Neutrophil (primary cell): ENCODE results near the gene NAA80.

Source experiments
- H3K27ac ChIP-seq: fragments of 200-600 bp; sonication (generic); 2 replicates; pipeline ENCODE4 v1.5.1; 2016; ENCODE audit warnings: mild to moderate bottlenecking, moderate library complexity
- H3K27me3 ChIP-seq: fragments of 200-600 bp; sonication (generic); 2 replicates; pipeline ENCODE4 v1.6.0; 2016; ENCODE audit warnings: mild to moderate bottlenecking
- H3K36me3 ChIP-seq: fragments of 200-600 bp; sonication (generic); 2 replicates; pipeline ENCODE4 v1.5.1; 2017
- H3K4me1 ChIP-seq, 2 experiments: fragments of 200-600 bp in 1 of 2; sonication (generic) in 1 of 2; 1 replicate in 1 of 2; 2 replicates in 1 of 2; pipeline versions ENCODE4 v1.5.1 to v1.6.1; 2013 to 2016; ENCODE audit warnings: low read depth in 1 of 2, low read length in 1 of 2, mild to moderate bottlenecking in 1 of 2, moderate library complexity in 1 of 2; ENCODE audit not compliant: control insufficient read depth in 1 of 2, insufficient read depth in 1 of 2
- H3K4me3 ChIP-seq, 2 experiments: fragments of 200-600 bp in 1 of 2; sonication (generic) in 1 of 2; 1 replicate in 1 of 2; 2 replicates in 1 of 2; pipeline ENCODE4 v1.5.1; 2013 to 2016; ENCODE audit warnings: low read depth in 1 of 2, low read length in 1 of 2, mild to moderate bottlenecking in 1 of 2, moderate library complexity in 1 of 2
- H3K9me3 ChIP-seq: fragments of 200-600 bp; sonication (generic); 2 replicates; pipeline ENCODE4 v1.5.1; 2016
- TF ChIP-seq, protein P1 (sequence below): fragments of 200-600 bp; sonication (generic); IDR thresholded peaks from 2 replicates; pipeline ENCODE4 v1.5.1; 2016; ENCODE audit warnings: antibody characterized with exemption

Gene NAA80

DNA sequence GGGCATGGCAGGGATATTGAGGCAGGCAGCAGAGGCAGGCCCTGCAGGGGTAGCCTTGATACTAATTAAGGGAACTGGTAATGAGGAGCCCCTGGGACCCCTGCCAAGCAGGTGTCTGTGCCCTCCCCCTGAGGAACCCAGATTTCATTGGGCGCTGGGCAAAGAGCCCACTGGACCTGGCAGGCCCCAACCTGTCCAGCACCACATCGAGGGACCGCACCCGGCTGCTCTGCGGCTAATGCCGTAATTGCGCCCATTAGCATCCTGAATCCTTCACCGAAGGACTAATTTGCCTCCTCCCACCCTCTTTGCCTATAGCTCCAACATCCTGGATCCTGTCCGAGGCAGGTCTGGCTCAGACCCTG is 44.0 kb downstream of the NAA80 start:
- H3K27ac ChIP-seq, result peak overlapping the region; percentile 100
- peak overlapping the region; percentile 20 to 48 for H3K4me3 ChIP-seq
- peaks cover 10% of the 10 kb centered on the region for H3K9me3 ChIP-seq
- peaks cover 94% of the 10 kb centered on the region for H3K36me3 ChIP-seq
- TF ChIP-seq, protein P1, sequence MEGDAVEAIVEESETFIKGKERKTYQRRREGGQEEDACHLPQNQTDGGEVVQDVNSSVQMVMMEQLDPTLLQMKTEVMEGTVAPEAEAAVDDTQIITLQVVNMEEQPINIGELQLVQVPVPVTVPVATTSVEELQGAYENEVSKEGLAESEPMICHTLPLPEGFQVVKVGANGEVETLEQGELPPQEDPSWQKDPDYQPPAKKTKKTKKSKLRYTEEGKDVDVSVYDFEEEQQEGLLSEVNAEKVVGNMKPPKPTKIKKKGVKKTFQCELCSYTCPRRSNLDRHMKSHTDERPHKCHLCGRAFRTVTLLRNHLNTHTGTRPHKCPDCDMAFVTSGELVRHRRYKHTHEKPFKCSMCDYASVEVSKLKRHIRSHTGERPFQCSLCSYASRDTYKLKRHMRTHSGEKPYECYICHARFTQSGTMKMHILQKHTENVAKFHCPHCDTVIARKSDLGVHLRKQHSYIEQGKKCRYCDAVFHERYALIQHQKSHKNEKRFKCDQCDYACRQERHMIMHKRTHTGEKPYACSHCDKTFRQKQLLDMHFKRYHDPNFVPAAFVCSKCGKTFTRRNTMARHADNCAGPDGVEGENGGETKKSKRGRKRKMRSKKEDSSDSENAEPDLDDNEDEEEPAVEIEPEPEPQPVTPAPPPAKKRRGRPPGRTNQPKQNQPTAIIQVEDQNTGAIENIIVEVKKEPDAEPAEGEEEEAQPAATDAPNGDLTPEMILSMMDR, result no peak
- no peaks in the 10 kb centered on the region for H3K27me3 ChIP-seq
- peaks cover 58 to 62% of the 10 kb centered on the region in 2 experiments for H3K4me1 ChIP-seq

DNA sequence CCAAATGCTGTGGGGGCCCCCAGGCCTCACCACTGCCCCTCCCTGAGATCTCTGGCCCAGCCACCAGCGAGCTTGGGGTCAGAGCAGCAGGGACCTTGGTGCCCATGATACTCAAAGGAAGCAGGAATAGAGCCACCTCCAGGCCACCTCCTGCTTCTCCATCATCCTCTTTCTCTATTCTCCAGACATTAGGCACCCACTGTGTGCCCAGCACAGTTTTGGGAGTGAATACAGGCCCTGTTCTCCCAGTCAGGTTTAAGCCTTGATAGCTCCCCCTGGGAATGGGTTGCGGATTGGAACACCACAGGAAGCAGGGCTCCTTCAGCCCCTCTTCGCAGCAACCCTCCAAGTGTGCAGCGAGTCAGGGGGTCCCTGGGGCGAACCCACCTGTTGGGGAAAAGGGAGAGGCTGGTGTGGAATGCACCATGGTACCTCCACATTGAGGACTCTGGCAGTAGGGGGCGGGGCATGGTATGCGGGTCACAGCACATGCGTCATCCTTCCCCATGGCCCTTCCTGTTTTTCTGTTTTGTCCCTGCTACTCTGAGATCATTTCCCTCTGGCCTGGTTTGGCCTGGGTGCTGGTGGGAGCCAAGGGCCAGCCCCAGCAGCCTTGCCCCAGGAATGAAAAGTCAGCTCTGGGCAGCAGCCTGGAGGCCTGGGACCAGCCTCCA is 44.5 kb downstream of the NAA80 start:
- TF ChIP-seq, protein P1, result peak; percentile 55
- peaks cover 10% of the 10 kb centered on the region for H3K9me3 ChIP-seq
- H3K36me3 ChIP-seq, result peaks cover 98% of the 10 kb centered on the region
- peak overlapping the region; percentile 100 for H3K27ac ChIP-seq
- no peaks in the 10 kb centered on the region for H3K27me3 ChIP-seq
- peaks cover 62% of the 10 kb centered on the region in 2 experiments for H3K4me1 ChIP-seq
- peak overlapping the region; percentile 20 to 48 for H3K4me3 ChIP-seq

DNA sequence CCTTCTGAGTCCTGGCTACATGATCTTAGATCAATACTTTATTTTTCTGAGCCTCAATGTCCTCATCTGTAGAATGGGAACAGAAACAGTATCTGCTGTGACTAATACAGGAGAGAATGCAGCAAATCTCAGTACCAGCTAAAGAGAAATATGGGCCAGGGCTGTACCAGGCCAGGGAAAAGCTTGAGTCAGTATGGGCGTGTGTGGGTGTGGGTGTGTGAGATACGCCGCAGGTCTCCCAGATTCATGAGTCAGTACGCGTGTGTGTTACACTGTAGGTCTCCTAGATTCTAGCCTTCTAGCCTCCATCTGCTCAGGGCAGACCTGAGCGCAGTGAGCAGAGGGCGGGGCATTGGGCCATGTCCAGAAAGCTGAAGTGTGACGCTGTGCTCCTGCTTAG is 48.0 kb downstream of the NAA80 start:
- Histone ChIP-seq H3K27me3 (no peaks in the 10 kb centered on the region), H3K4me1 (peaks cover 92 to 93% of the 10 kb centered on the region in 2 experiments), H3K27ac (peak overlapping the region; percentile 100), H3K4me3 (no peak overlapping the region), H3K36me3 (peaks cover 97% of the 10 kb centered on the region), H3K9me3 (no peaks in the 10 kb centered on the region)
- TF ChIP-seq, protein P1, result no peak

DNA sequence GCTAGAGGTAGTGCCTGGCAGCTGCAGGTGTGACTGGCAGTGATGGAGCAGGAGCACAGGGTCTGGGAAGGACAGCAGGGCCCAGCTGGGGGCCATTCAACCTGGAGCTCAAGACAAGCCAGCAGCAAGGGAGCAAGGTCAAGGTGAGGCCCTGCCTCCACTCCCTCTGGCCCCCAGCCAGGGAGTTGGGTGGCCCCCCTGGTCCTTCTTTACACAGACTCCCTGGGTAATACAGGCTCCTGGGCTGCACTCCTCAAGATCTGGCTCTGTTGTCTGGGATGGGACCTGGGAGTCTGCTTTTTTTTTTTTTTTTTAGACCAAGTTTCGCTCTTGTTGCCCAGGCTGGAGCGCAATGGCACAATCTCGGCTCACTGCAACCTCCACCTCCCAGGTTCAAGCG is 48.7 kb downstream of the NAA80 start:
- Histone ChIP-seq H3K4me1 (peaks cover 97% of the 10 kb centered on the region in 2 experiments), H3K36me3 (peaks cover 92% of the 10 kb centered on the region), H3K4me3 (no peak overlapping the region), H3K27ac (peak overlapping the region; percentile 100), H3K9me3 (no peaks in the 10 kb centered on the region), H3K27me3 (no peaks in the 10 kb centered on the region)
- TF ChIP-seq, protein P1, result no peak

DNA sequence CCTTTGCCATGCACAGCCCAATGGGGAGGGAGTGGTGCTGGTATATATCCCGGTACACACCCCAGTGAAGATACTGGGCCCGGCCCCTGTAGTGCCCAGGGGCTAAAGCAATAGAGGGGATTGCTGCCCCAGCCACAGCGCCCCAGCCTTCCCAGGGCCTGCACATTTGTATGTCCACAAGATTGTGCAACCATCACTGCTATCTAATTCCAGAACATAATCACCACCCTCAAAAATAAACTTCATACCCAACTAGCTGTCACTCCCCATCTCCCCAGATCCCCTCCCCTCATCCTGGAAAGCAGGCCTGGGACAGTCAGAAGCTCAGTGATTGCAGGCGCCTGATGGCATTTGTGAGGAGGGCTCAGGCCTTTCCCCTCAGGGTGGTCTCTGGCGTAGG is 49.7 kb downstream of the NAA80 start:
- TF ChIP-seq, protein P1, result no peak
- peaks cover 88% of the 10 kb centered on the region for H3K36me3 ChIP-seq

More for the DNA sequence above, 49.7 kb downstream of the NAA80 start:
- H3K4me1 ChIP-seq, result peaks cover 97% of the 10 kb centered on the region in 2 experiments
- no peaks in the 10 kb centered on the region for H3K9me3 ChIP-seq
- H3K27me3 ChIP-seq, result no peaks in the 10 kb centered on the region
- H3K4me3 ChIP-seq, result no peak overlapping the region
- peak overlapping the region; percentile 100 for H3K27ac ChIP-seq
